ENCODE data around the gene LINC01488.

GRCh38 chr11:69434471-69434931 is 47.0 kb upstream of the LINC01488 start:
- TF ChIP-seq EZH2 (IDR thresholded peaks at IDR 0.05; ENCODE audit: insufficient read depth, poor library complexity, severe bottlenecking) (no peak), EZH2phosphoT487 (IDR thresholded peaks at IDR 0.05; ENCODE audit: insufficient read depth, low read depth) (no peak)

Measured in GM23248 (cell line).